H1 (cell line): Measurements from ENCODE around the gene DRC7.

ENCODE experiments used
- CBX5 ChIP-seq: fragments of 300-800, 300-1000 bp; sonication (generic); IDR thresholded peaks from 2 replicates; pipeline ENCODE4 v1.7.1; 2016; ENCODE audit warnings: antibody characterized with exemption, low read length, low read depth
- CHD1 ChIP-seq: IDR thresholded peaks from 2 replicates; pipeline ENCODE4 v1.6.1; 2012; ENCODE audit warnings: low read depth, low read length, improper control_type of control experiment
- JUN ChIP-seq: IDR thresholded peaks from 2 replicates; pipeline ENCODE4 v1.6.1; 2011; ENCODE audit warnings: low read depth, mild to moderate bottlenecking, improper control_type of control experiment, low read length
- POLR2A ChIP-seq, 2 experiments: IDR thresholded peaks; 1 replicate in 1 of 2; 2 replicates in 1 of 2; pipeline ENCODE4 v1.6.1; 2011; ENCODE audit warnings: low read depth in 2 of 2, low read length in 2 of 2, mild to moderate bottlenecking in 2 of 2; ENCODE audit errors: control extremely low read depth in 1 of 2
- RNF2 ChIP-seq: fragments of 200-900, 300-1000 bp; sonication (generic); IDR thresholded peaks from 2 replicates; pipeline ENCODE4 v1.7.1; 2016; ENCODE audit warnings: borderline replicate concordance, low read depth, mild to moderate bottlenecking, antibody characterized with exemption, low read length; ENCODE audit not compliant: poor library complexity, severe bottlenecking; ENCODE audit errors: missing control alignments
- TEAD4 ChIP-seq: IDR thresholded peaks from 2 replicates; pipeline ENCODE4 v1.6.1; 2012; ENCODE audit warnings: low read depth, low read length, inconsistent platforms, mixed read lengths
- YY1 ChIP-seq: IDR thresholded peaks from 2 replicates; pipeline ENCODE4 v1.6.1; 2011; ENCODE audit warnings: low read depth, mild to moderate bottlenecking, low read length
- ZNF274 ChIP-seq: IDR thresholded peaks from 2 replicates; pipeline ENCODE4 v1.7.0; 2012; ENCODE audit warnings: low read length, borderline replicate concordance; ENCODE audit errors: extremely low read depth
- TF ChIP-seq, protein P1 (sequence below), 3 experiments: IDR thresholded peaks; 1 replicate in 2 of 3; 2 replicates in 1 of 3; pipeline versions ENCODE4 v1.5.1 to v1.6.1; 2011; ENCODE audit warnings: low read length in 3 of 3, mild to moderate bottlenecking in 3 of 3, inconsistent platforms in 2 of 3, low read depth in 1 of 3, moderate library complexity in 1 of 3; ENCODE audit not compliant: insufficient read depth in 1 of 3; ENCODE audit errors: control extremely low read depth in 1 of 3

GRCh38 chr16:57757883-57758282 lies 63.3 kb downstream of the DRC7 start:
- TF ChIP-seq CBX5 (no peak), CHD1 (no peak), YY1 (no peak), POLR2A (IDR thresholded peaks at IDR 0.05; ENCODE audit: control extremely low read depth in 1 of 2, low read depth in 2 of 2, low read length in 2 of 2) (no peak), ZNF274 (no peak), RNF2 (no peak), JUN (no peak), TEAD4 (no peak)
- TF ChIP-seq, protein P1, sequence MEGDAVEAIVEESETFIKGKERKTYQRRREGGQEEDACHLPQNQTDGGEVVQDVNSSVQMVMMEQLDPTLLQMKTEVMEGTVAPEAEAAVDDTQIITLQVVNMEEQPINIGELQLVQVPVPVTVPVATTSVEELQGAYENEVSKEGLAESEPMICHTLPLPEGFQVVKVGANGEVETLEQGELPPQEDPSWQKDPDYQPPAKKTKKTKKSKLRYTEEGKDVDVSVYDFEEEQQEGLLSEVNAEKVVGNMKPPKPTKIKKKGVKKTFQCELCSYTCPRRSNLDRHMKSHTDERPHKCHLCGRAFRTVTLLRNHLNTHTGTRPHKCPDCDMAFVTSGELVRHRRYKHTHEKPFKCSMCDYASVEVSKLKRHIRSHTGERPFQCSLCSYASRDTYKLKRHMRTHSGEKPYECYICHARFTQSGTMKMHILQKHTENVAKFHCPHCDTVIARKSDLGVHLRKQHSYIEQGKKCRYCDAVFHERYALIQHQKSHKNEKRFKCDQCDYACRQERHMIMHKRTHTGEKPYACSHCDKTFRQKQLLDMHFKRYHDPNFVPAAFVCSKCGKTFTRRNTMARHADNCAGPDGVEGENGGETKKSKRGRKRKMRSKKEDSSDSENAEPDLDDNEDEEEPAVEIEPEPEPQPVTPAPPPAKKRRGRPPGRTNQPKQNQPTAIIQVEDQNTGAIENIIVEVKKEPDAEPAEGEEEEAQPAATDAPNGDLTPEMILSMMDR (IDR thresholded peaks at IDR 0.05; ENCODE audit: control extremely low read depth in 1 of 3, insufficient read depth in 1 of 3, low read depth in 1 of 3, low read length in 3 of 3) = no peak
